Activated T-helper 17 cell treated with anti-CD3 and anti-CD28 coated beads, Interleukin-2, amount 50 U/mL, for 72 hours (primary cell): Measurements from ENCODE around the gene NEO1. TPM values are rescaled to one million over a fixed set of nuclear protein-coding genes. Genes with fewer than 3 reads are reported as not detected.

Experiments
- ATAC-seq: fragments of 150-1000 bp; cut with Tn5 transposase; replicated peaks from 2 replicates; pipeline ENCODE4 v1.10.0; 2021; ENCODE audit warnings: mild to moderate bottlenecking, moderate library complexity
- H3K27ac Mint-ChIP-seq: one replicate; pipeline ENCODE4 v1.8.0; 2022; ENCODE audit warnings: mixed read lengths
- H3K27me3 Mint-ChIP-seq: one replicate; pipeline ENCODE4 v1.8.0; 2022; ENCODE audit warnings: mixed read lengths
- H3K36me3 Mint-ChIP-seq: one replicate; pipeline ENCODE4 v1.8.0; 2022; ENCODE audit warnings: low read depth, mild to moderate bottlenecking, mixed read lengths
- H3K4me1 Mint-ChIP-seq: one replicate; pipeline ENCODE4 v1.8.0; 2022; ENCODE audit warnings: mixed read lengths
- H3K4me3 Mint-ChIP-seq: one replicate; pipeline ENCODE4 v1.8.0; 2022; ENCODE audit warnings: mild to moderate bottlenecking, mixed read lengths
- H3K9me3 Mint-ChIP-seq: one replicate; pipeline ENCODE4 v1.8.0; 2022; ENCODE audit warnings: mixed read lengths
- total RNA-seq, 2 donors: library from RNA; stranded (reverse); gene quantifications; one replicate each; pipeline ENCODE4 v1.2.3, GENCODE V29; 2022

Gene NEO1
- total RNA-seq, 2 donors from 2014 or later, result 8.8 to 8.9 TPM

DNA sequence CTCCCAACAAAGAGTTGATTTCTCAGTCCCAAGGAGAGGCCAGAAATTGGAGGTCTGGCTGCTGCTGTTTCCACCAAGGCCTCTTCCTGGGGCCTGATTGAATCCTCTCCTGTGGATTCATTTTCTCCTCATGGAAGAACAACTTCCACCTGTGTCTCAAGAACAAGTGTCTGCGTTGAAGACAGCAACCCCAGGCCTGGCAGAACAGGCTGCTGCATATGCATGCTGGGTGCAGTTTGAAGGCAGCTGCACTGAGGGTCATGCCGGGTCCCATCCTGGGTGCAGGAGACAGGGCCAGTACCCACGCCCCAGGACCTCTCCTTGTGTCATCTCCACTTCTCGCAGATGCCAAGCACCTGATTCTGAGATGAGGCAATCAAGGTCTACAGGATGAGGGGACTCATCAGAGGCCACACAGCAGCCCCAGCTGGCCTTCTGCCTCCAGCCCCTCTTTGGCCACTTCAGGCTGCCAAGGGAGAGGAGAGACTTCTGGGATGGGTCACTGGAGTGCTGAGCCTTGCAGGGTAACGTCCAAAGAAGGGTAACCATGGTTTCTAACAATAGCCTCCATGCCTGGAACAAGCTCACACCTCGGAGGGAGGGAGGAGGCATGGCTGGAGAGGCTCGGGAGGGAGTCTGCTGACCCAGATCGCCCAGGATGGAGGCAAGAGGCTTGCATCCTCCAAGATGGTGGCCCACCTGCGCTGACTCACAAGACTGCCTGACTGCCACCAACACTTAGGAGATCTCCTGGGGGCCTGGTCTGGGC lies 286.5 kb downstream of the NEO1 start:
- H3K4me3 Mint-ChIP-seq, result no peak overlapping the region
- H3K4me1 Mint-ChIP-seq, result no peaks in the 10 kb centered on the region
- peaks cover 16% of the 10 kb centered on the region for H3K27me3 Mint-ChIP-seq
- no peak overlapping the region for H3K27ac Mint-ChIP-seq
- ATAC-seq, result no peak
- no peaks in the 10 kb centered on the region for H3K36me3 Mint-ChIP-seq
- H3K9me3 Mint-ChIP-seq, result peaks cover 13% of the 10 kb centered on the region

DNA sequence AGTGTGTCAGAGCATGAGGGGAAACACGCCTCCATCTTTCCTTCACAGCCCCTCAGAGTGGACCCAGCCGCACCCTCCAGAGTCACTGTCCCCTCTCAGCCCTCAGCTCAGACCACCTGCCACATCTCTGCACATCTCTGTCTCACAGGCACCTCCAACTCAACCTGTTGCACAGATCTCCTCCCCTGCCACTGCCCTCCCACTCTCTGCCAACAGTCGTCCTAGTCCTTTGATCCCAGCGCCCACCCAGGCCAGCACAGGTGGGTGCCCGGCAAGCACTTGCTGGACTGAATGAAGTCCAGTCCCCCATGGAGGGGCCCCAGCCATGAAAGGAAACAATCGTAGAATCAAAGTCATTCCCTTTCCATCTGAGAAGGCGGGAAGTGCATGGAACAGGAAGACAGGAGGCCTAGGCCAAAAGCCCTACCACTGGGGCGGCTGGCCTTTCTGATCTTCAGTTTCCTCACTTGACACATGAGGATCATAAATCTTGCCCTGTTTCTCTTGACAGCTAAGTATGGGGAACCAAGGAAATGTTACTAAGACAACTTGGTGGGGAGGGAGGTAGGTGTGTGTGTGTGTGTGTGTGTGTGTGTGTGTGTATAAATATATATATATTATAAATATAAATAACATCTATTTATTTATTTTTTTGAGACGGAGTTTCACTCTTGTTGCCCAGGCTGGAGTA lies 288.4 kb downstream of the NEO1 start:
- Mint-ChIP-seq H3K4me3 (no peak overlapping the region), H3K27me3 (peaks cover 17% of the 10 kb centered on the region), H3K4me1 (no peaks in the 10 kb centered on the region), H3K36me3 (no peaks in the 10 kb centered on the region), H3K9me3 (peaks cover 13% of the 10 kb centered on the region), H3K27ac (no peak overlapping the region)
- no peak for ATAC-seq

DNA sequence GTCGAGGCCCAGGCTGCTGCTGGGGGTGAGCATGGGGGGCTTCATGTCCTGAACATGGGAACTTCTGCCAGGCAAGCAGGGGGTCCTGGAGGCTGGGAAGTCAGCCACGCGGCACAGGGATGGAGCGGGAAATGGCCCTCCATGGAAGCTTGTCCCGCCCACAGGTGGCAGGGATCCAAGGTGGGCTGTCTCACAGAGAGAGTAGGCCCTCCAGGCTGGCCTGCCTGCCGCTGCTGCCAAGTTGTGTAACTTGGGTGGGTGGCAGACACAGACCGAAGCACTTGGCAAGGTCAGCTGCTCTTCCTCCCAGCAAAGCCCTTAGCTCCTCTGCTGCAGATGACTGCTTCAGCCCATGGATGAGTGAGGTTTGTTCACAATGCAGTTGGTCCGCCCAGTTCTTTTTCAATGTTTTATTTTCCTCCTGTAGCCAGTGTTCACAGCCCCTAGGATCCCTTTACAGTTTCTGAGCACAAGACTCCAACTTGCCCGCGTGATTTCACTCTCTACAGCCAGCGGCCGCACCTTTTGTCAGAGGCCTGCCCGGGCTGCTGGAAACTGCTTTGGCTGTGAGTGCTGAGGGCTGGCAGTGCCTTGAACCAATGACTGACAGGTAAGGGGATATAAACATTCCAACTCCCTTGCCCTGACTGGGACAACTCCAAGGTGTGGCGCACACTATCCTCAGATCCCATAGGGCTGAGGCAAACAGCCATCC lies 289.8 kb downstream of the NEO1 start:
- Mint-ChIP-seq H3K27me3 (peaks cover 17% of the 10 kb centered on the region), H3K4me1 (no peaks in the 10 kb centered on the region), H3K27ac (no peak overlapping the region), H3K4me3 (no peak overlapping the region), H3K9me3 (peaks cover 13% of the 10 kb centered on the region), H3K36me3 (no peaks in the 10 kb centered on the region)
- no peak for ATAC-seq

GRCh38 chr15:73344056-73344455 lies 291.8 kb downstream of the NEO1 start:
- ATAC-seq, result no peak
- Mint-ChIP-seq H3K36me3 (no peaks in the 10 kb centered on the region), H3K27me3 (peaks cover 21% of the 10 kb centered on the region), H3K4me3 (no peak overlapping the region), H3K27ac (no peak overlapping the region), H3K9me3 (peaks cover 13% of the 10 kb centered on the region), H3K4me1 (no peaks in the 10 kb centered on the region)

DNA sequence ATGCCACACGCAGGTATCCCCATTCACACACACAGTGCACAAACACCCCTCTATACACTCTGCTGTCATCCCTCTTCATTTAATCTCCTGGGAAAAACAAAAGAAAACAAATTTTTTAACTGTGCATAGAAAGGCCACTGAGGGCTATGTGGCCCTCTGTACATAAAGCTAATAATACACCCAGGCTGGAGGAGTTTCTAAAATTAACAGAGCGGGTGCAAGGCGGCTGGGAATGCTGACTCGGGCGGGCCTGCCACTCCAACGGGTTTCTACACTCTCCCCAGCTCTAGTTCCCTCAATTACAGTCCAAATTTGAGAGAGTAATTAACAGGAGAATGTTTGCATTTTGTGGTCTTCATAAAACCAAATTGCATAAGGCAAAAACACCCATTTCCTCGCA lies 293.4 kb downstream of the NEO1 start:
- Mint-ChIP-seq H3K4me3 (no peak overlapping the region), H3K27ac (no peak overlapping the region), H3K27me3 (peaks cover 21% of the 10 kb centered on the region), H3K9me3 (peaks cover 13% of the 10 kb centered on the region), H3K4me1 (no peaks in the 10 kb centered on the region), H3K36me3 (no peaks in the 10 kb centered on the region)
- no peak for ATAC-seq

- H3K36me3 Mint-ChIP-seq, result no peaks in the 10 kb centered on the region
- H3K27ac Mint-ChIP-seq, result no peak overlapping the region
- H3K4me1 Mint-ChIP-seq, result no peaks in the 10 kb centered on the region
- peak; percentile 60 for ATAC-seq
- H3K4me3 Mint-ChIP-seq, result no peak overlapping the region
- H3K9me3 Mint-ChIP-seq, result peaks cover 13% of the 10 kb centered on the region
- peaks cover 21% of the 10 kb centered on the region for H3K27me3 Mint-ChIP-seq
Observed at GRCh38 chr15:73346735-73347312, 294.6 kb downstream of the NEO1 start.

GRCh38 chr15:73349191-73349590 lies 296.9 kb downstream of the NEO1 start:
- no peak for ATAC-seq
- Mint-ChIP-seq H3K27me3 (peaks cover 11% of the 10 kb centered on the region), H3K4me1 (no peaks in the 10 kb centered on the region), H3K9me3 (no peaks in the 10 kb centered on the region), H3K27ac (no peak overlapping the region), H3K4me3 (no peak overlapping the region), H3K36me3 (no peaks in the 10 kb centered on the region)

- Mint-ChIP-seq H3K4me3 (no peak overlapping the region), H3K27me3 (peaks cover 12% of the 10 kb centered on the region), H3K36me3 (no peaks in the 10 kb centered on the region), H3K9me3 (no peaks in the 10 kb centered on the region), H3K4me1 (no peaks in the 10 kb centered on the region), H3K27ac (no peak overlapping the region)
- no peak for ATAC-seq
Observed at GRCh38 chr15:73352082-73352481, 299.8 kb downstream of the NEO1 start.

DNA sequence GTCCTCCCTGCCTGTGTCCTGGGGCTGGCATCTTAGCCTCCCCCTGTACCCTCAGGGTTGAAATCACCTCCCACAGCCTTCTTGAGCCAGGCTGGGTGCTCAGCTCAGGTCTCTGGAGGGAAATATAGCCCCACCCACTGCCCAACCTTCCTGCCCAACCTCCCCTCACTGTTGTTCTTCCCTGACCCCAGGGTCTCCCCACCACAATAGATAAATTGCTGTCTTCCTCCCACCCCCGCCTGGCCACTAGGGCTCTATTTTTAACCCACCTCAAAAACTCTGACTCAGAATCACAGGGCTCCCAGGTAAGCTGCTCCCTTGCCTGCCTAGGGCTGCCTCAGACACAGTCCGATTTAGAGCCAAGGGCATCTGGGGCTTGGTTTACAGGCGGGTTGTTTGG lies 301.5 kb downstream of the NEO1 start:
- Mint-ChIP-seq H3K36me3 (no peaks in the 10 kb centered on the region), H3K4me3 (no peak overlapping the region), H3K4me1 (no peaks in the 10 kb centered on the region), H3K27ac (no peak overlapping the region), H3K27me3 (peaks cover 13% of the 10 kb centered on the region), H3K9me3 (no peaks in the 10 kb centered on the region)
- no peak for ATAC-seq

DNA sequence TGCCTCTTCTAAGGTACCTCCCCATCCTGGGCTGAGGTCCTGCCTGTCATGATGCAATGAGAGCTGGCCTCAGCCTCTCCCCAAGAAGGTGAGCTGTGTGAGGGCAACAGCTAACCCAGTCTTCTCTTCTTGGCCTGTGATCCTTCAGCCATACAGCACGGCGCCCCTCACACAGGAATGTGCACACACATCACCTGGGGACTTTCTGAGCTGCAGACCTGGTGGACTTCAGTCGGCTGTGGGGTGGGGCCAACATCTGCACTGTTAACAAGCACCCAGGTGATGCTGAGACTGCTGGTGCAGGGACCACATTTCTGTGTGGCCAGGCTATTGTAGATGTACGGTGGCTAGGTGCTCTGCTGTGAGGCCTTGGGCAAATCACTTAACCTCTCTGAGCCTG lies 302.0 kb downstream of the NEO1 start:
- peaks cover 16% of the 10 kb centered on the region for H3K27me3 Mint-ChIP-seq
- H3K27ac Mint-ChIP-seq, result no peak overlapping the region
- H3K36me3 Mint-ChIP-seq, result no peaks in the 10 kb centered on the region
- no peaks in the 10 kb centered on the region for H3K9me3 Mint-ChIP-seq
- H3K4me1 Mint-ChIP-seq, result no peaks in the 10 kb centered on the region
- ATAC-seq, result no peak
- H3K4me3 Mint-ChIP-seq, result no peak overlapping the region
